ENCODE results near the gene NHERF1. TPM values are rescaled to one million over a fixed set of nuclear protein-coding genes. Genes with fewer than 3 reads are reported as not detected.

NHERF1 gene
- total RNA-seq, 4 donors from 2014 or later: 10.3 to 25.7 (median 19.9) TPM

DNA sequence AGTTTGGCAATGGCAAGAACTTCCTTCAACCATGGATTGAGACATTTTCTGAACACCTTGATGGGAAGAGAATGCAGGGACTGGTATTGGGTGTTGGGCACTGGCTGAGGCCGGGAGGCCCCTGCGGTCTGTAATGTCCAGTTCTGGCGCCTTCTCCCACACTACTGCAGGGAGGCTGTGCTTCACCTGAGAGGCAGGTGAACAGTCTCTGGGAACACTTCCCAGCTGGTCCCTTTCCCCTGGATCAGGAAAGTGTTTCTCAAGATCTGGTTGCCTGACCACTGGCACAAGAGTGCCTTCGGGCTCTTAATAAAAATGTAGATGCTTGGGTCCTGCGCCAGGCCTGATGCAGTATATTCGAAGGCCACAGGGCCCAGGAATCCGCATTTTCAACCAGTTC lies 56.3 kb downstream of the NHERF1 start:
- no peak for ATAC-seq
- Histone ChIP-seq H3K4me1 (no peaks in the 10 kb centered on the region), H3K27ac (no peak overlapping the region), H3K27me3 (no peaks in the 10 kb centered on the region), H3K4me3 (no peak overlapping the region), H3K36me3 (peaks cover 0 to 85% of the 10 kb centered on the region in 2 donors), H3K9me3 (no peaks in the 10 kb centered on the region)
- WGBS, 2 donors (ENCODE audit: low coverage in 1 of 2): 92% methylated on average over 4 of the region's 7 CpGs; no CpG with 5 or more reads in 1 of the 2 donors
- TF ChIP-seq POLR2A (IDR thresholded peaks at IDR 0.05): no peak
- no peak for TF ChIP-seq EP300 (IDR thresholded peaks at IDR 0.05)
- no peak for TF ChIP-seq POLR2AphosphoS5 (IDR thresholded peaks at IDR 0.05)
- TF ChIP-seq, protein P1, sequence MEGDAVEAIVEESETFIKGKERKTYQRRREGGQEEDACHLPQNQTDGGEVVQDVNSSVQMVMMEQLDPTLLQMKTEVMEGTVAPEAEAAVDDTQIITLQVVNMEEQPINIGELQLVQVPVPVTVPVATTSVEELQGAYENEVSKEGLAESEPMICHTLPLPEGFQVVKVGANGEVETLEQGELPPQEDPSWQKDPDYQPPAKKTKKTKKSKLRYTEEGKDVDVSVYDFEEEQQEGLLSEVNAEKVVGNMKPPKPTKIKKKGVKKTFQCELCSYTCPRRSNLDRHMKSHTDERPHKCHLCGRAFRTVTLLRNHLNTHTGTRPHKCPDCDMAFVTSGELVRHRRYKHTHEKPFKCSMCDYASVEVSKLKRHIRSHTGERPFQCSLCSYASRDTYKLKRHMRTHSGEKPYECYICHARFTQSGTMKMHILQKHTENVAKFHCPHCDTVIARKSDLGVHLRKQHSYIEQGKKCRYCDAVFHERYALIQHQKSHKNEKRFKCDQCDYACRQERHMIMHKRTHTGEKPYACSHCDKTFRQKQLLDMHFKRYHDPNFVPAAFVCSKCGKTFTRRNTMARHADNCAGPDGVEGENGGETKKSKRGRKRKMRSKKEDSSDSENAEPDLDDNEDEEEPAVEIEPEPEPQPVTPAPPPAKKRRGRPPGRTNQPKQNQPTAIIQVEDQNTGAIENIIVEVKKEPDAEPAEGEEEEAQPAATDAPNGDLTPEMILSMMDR (IDR thresholded peaks at IDR 0.05): no peak

DNA sequence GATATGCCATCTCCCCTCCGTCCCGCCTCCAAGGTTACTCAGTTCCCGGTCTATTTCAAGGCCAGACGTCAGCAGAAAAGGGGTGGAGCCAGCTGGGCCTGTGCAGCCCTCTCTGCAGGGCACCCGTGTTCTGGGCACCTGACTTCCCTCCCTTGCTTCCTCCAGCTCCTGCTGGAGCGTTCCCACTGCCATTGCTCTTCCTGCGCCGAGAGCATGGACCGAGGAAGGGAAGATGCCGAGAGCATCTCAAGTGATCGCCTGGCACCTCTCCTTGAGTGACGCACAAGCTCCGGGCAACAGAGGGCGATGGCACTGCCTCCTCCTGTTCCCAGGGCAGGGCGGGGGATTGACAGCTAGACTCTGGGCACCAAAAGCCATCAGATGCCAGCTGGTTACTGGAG lies 57.2 kb downstream of the NHERF1 start:
- H3K36me3 ChIP-seq: peaks cover 0 to 85% of the 10 kb centered on the region in 2 donors

DNA sequence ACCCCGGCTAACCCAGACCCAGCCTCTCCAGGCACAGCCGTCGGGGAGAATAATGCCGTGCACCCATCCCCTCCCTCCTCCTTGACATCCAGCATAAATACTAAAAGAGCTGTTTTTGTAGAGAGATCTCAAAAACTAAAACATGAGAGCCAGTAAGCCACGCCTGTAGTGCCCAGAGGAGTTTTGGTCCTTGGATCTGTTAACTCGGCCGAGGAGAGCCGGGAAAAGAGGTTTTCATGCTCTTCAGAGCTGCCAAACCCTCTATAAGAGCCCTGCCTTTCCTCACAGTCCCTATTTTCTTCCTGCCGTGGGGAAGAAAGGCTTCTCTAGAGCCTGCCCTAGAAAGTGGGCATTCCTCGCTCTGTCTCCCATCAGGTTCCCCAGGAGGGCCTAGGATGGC lies 57.9 kb downstream of the NHERF1 start:
- ATAC-seq: no peak
- 86 to 97% methylated on average over 8 to 9 of the region's 10 CpGs for WGBS, 2 donors (ENCODE audit: low coverage in 1 of 2)
- Histone ChIP-seq H3K4me3 (no peak overlapping the region), H3K36me3 (peaks cover 0 to 83% of the 10 kb centered on the region in 2 donors), H3K9me3 (no peaks in the 10 kb centered on the region), H3K4me1 (peaks cover 0 to 2% (median 0%) of the 10 kb centered on the region in 3 donors), H3K27me3 (no peaks in the 10 kb centered on the region), H3K27ac (no peak overlapping the region)
- TF ChIP-seq POLR2A (IDR thresholded peaks at IDR 0.05): no peak
- no peak for TF ChIP-seq EP300 (IDR thresholded peaks at IDR 0.05)
- TF ChIP-seq, protein P1 (IDR thresholded peaks at IDR 0.05): no peak
- TF ChIP-seq POLR2AphosphoS5 (IDR thresholded peaks at IDR 0.05): no peak

More for the DNA sequence above, 57.2 kb downstream of the NHERF1 start:
- Histone ChIP-seq H3K4me3 (no peak overlapping the region), H3K27ac (no peak overlapping the region), H3K4me1 (no peaks in the 10 kb centered on the region), H3K27me3 (no peaks in the 10 kb centered on the region), H3K9me3 (no peaks in the 10 kb centered on the region)
- WGBS, 2 donors (ENCODE audit: low coverage in 1 of 2): no CpG with 5 or more reads among the region's 15 CpGs
- ATAC-seq: no peak
- TF ChIP-seq EP300 (IDR thresholded peaks at IDR 0.05): no peak
- TF ChIP-seq, protein P1 (IDR thresholded peaks at IDR 0.05): no peak

DNA sequence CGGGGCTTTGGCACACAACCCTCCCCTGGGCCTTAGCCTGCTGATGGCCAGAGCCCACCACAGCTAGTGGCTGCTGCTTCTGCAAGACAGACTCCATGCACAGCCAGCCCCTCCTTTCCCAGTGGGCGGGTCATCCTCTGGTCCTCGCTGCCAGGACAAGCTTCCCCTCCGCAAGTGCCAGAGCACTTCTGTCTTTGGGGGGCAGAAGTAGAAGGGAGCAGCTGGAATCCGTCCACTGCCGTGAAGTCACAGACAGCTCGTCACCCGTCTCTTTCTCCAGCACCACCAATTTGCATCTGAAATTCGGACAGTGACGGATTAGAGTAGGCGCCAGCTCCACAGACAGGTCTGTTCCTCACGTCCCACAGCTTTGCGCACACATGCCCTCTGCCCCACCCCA lies 59.0 kb downstream of the NHERF1 start:
- Histone ChIP-seq H3K4me3 (no peak overlapping the region), H3K4me1 (peaks cover 0 to 13% (median 5%) of the 10 kb centered on the region in 3 donors), H3K27me3 (no peaks in the 10 kb centered on the region), H3K27ac (no peak overlapping the region), H3K9me3 (no peaks in the 10 kb centered on the region), H3K36me3 (peaks cover 0 to 72% of the 10 kb centered on the region in 2 donors)
- WGBS, 2 donors (ENCODE audit: low coverage in 1 of 2): 90% methylated on average over 2 to 8 of the region's 13 CpGs
- TF ChIP-seq POLR2AphosphoS5 (IDR thresholded peaks at IDR 0.05) (no peak), POLR2A (IDR thresholded peaks at IDR 0.05) (no peak), EP300 (IDR thresholded peaks at IDR 0.05) (no peak)
- TF ChIP-seq, protein P1 (IDR thresholded peaks at IDR 0.05): no peak
- no peak for ATAC-seq

DNA sequence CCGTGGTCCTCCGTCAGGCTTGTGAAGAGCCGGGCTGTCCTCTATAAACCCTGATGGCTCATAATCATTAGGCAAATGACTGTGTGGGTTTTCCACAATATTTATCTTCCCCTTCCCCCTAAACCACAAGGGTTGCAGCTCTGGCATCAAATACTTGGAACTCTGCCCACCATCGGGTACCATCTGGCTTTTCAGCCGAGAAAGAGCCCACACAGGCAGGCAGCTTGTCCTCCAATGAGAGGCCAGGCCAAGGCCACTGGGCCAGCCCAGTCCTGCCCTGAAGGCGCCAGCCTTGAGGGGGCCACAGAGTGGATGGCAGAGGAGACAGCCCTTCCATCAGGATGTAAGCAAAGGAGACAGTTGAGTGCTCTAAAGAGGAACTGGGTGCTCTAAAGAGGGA lies 59.5 kb downstream of the NHERF1 start:
- Histone ChIP-seq H3K4me1 (peaks cover 0 to 18% (median 7%) of the 10 kb centered on the region in 3 donors), H3K27me3 (no peaks in the 10 kb centered on the region), H3K36me3 (peaks cover 0 to 72% of the 10 kb centered on the region in 2 donors), H3K27ac (no peak overlapping the region), H3K9me3 (no peaks in the 10 kb centered on the region), H3K4me3 (no peak overlapping the region)
- no peak for ATAC-seq
- TF ChIP-seq, protein P1 (IDR thresholded peaks at IDR 0.05): no peak
- TF ChIP-seq POLR2A (IDR thresholded peaks at IDR 0.05): no peak
- TF ChIP-seq EP300 (IDR thresholded peaks at IDR 0.05): no peak
- no CpG with 5 or more reads among the region's 6 CpGs for WGBS, 2 donors (ENCODE audit: low coverage in 1 of 2)

All from gastroesophageal sphincter (tissue), 4 donors.